Transverse colon (tissue), 4 donors: Measurements from ENCODE around the gene PPP6R3. TPM values are rescaled to one million over a fixed set of nuclear protein-coding genes. Genes with fewer than 3 reads are reported as not detected.

Experiments
- DNase-seq: peaks from one replicate; pipeline ENCODE4 v3.0.0-alpha.2; 2019
- H3K27ac ChIP-seq, 4 donors: fragments of 200-600 bp; sonication (generic); 2 replicates each; pipeline ENCODE4 v1.5.1; 2016 to 2018; ENCODE audit warnings: inconsistent platforms in 4 of 4
- H3K27me3 ChIP-seq: fragments of 200-600 bp; sonication (generic); 2 replicates; pipeline ENCODE4 v1.5.1; 2017; ENCODE audit warnings: inconsistent platforms
- H3K36me3 ChIP-seq, 4 donors: fragments of 200-600 bp; sonication (generic); 2 replicates each; pipeline ENCODE4 v1.5.1; 2017 to 2019; ENCODE audit warnings: inconsistent platforms in 4 of 4
- H3K4me1 ChIP-seq, 4 donors: fragments of 200-600 bp; sonication (generic); 2 replicates each; pipeline ENCODE4 v1.5.1; 2017 to 2020; ENCODE audit warnings: inconsistent platforms in 4 of 4
- H3K4me3 ChIP-seq, 4 donors: fragments of 200-600 bp; sonication (generic); 1 replicate in 1 of 4; 2 replicates in 3 of 4; pipeline versions ENCODE4 v1.5.1 to v1.6.1; 2017 to 2019; ENCODE audit warnings: inconsistent platforms in 4 of 4
- H3K9me3 ChIP-seq, 2 donors: fragments of 200-600 bp; sonication (generic); 2 replicates each; pipeline ENCODE4 v1.5.1; 2017 to 2019; ENCODE audit warnings: inconsistent platforms in 2 of 2
- EP300 ChIP-seq: sonication (generic); formaldehyde crosslinking; IDR thresholded peaks from one replicate; pipeline ENCODE4 v1.6.1; 2017; ENCODE audit warnings: antibody characterized with exemption, low read depth
- POLR2A ChIP-seq: fragments of 450-650 bp; IDR thresholded peaks from one replicate; pipeline ENCODE4 v1.6.1; 2016; ENCODE audit warnings: antibody characterized with exemption, mild to moderate bottlenecking, moderate library complexity
- POLR2AphosphoS5 ChIP-seq, 3 donors: sonication (generic); formaldehyde crosslinking; IDR thresholded peaks; one replicate each; pipeline ENCODE4 v1.6.1; 2016; ENCODE audit warnings: antibody characterized with exemption in 3 of 3
- WGBS, 2 donors: methylation state at CpG; one replicate each; pipeline ENCODE4 v1.1.5; 2018; ENCODE audit warnings: low coverage in 1 of 2; 5-methylcytosine and 5-hydroxymethylcytosine counted together
- in situ Hi-C, 4 donors: fragments of 200-750 bp; cut with MboI; loops; one replicate each; pipeline versions ENCODE4 v1.15.0 to v1.15.1; 2017; ENCODE audit warnings: low sequenced_read_pairs in 3 of 4, low pct_ligation_motif_present in 1 of 4, low pct_unique_long_range_greater_than_20kb in 1 of 4
- intact Hi-C: fragments of 100-400 bp; cut with DNase I; formaldehyde crosslinking; loops from one replicate; pipeline ENCODE4 v1.15.1; 2023; ENCODE audit warnings: low total_unique reads
- total RNA-seq, 4 donors: library from RNA; depleted of rRNA; stranded (reverse); fragments of >200 nt; gene quantifications; one replicate each; pipeline ENCODE4 v1.1.0, GENCODE V29; 2016
- TF ChIP-seq, protein P1 (sequence below), 5 experiments: fragments of 200-600 bp in 3 of 5; fragments of 450-650 bp in 2 of 5; sonication (generic) in 3 of 5; IDR thresholded peaks; 1 replicate in 2 of 5; 2 replicates in 3 of 5; pipeline ENCODE4 v1.5.1; 2016 to 2017; ENCODE audit warnings: antibody characterized with exemption in 5 of 5, inconsistent platforms in 3 of 5, mild to moderate bottlenecking in 2 of 5, moderate library complexity in 1 of 5

The PPP6R3 gene
- total RNA-seq, 4 donors from 2014 or later = 89.8 to 158 (median 117) TPM

DNA sequence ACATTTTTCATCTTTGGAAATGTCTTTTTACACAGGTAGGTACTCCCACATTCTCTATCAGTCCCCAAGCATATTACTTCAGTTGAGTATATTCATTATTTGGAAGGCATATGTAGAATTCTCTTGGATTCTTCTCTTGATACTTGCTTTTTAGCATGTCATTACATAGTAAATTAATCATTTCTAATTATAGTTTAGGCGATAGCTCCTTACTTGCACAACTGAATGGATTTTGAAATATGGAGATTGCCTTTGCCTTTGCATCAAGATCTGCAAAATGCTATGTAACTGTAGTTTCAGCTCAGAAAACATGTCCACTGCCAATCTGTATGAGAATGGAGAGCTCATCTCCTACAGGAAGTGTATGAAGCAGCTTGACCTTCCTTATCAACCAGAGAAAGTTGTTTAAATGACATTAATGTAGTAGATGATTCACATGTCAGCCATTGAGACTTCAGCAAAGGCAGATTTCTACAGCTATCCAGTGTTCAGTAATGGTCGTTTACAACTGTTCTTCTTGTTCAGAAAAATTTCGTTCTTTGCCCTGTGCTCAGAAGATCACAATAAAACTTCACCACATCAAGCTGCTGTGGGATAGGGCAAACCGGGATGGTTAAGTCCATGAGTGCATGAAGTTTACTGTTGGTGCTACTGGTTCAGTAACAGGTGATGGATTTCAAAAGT is 61.6 kb downstream of the PPP6R3 start:
- WGBS, 2 donors = 64 to 67% methylated on average over 1 to 4 of the region's 4 CpGs
- H3K4me3 ChIP-seq = no peak overlapping the region
- no peaks in the 10 kb centered on the region for H3K27me3 ChIP-seq
- H3K36me3 ChIP-seq = peaks cover 0 to 31% (median 7%) of the 10 kb centered on the region in 4 donors
- H3K9me3 ChIP-seq = no peaks in the 10 kb centered on the region
- peak overlapping the region; percentile 18 to 38 (median 30) for H3K27ac ChIP-seq
- in situ Hi-C loops = no loop called here
- no peak for TF ChIP-seq POLR2AphosphoS5 (IDR thresholded peaks at IDR 0.05)
- TF ChIP-seq, protein P1, sequence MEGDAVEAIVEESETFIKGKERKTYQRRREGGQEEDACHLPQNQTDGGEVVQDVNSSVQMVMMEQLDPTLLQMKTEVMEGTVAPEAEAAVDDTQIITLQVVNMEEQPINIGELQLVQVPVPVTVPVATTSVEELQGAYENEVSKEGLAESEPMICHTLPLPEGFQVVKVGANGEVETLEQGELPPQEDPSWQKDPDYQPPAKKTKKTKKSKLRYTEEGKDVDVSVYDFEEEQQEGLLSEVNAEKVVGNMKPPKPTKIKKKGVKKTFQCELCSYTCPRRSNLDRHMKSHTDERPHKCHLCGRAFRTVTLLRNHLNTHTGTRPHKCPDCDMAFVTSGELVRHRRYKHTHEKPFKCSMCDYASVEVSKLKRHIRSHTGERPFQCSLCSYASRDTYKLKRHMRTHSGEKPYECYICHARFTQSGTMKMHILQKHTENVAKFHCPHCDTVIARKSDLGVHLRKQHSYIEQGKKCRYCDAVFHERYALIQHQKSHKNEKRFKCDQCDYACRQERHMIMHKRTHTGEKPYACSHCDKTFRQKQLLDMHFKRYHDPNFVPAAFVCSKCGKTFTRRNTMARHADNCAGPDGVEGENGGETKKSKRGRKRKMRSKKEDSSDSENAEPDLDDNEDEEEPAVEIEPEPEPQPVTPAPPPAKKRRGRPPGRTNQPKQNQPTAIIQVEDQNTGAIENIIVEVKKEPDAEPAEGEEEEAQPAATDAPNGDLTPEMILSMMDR (IDR thresholded peaks at IDR 0.05) = no peak
- no peak for TF ChIP-seq POLR2A
- TF ChIP-seq EP300 = no peak
- H3K4me1 ChIP-seq = peaks cover 30 to 56% (median 42%) of the 10 kb centered on the region in 4 donors
- no peak for DNase-seq
- intact Hi-C loops = no loop called here

DNA sequence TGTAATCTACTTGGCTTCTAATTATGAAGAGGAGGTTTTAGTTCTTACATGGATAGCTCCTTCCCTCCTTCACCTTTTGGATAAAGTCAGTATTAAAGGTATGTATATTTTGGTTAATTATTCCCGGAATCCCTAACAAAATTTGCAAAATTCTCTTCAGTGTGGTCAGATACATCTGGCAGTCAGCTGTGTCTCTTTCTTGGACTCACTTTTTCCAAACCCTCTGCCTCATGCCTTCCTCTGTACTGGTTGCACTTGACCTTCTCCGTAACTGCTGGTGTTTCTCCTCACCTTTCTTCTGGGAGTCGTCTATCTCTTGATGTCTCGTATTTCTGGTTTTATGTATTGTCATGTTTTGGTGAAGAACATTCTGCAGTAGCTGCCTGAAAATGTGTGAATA is 62.5 kb downstream of the PPP6R3 start:
- Histone ChIP-seq H3K4me3 (no peak overlapping the region), H3K27ac (peak overlapping the region in 2 of 4 donors; percentile 31 to 38), H3K9me3 (no peaks in the 10 kb centered on the region), H3K4me1 (peaks cover 30 to 60% (median 45%) of the 10 kb centered on the region in 4 donors), H3K36me3 (peaks cover 0 to 40% (median 7%) of the 10 kb centered on the region in 4 donors), H3K27me3 (no peaks in the 10 kb centered on the region)
- in situ Hi-C loops = no loop called here
- 79 to 91% methylated on average over 4 of the region's 4 CpGs for WGBS, 2 donors
- intact Hi-C loops = no loop called here
- DNase-seq = no peak
- TF ChIP-seq, protein P1 (IDR thresholded peaks at IDR 0.05) = no peak
- no peak for TF ChIP-seq POLR2A
- no peak for TF ChIP-seq EP300

DNA sequence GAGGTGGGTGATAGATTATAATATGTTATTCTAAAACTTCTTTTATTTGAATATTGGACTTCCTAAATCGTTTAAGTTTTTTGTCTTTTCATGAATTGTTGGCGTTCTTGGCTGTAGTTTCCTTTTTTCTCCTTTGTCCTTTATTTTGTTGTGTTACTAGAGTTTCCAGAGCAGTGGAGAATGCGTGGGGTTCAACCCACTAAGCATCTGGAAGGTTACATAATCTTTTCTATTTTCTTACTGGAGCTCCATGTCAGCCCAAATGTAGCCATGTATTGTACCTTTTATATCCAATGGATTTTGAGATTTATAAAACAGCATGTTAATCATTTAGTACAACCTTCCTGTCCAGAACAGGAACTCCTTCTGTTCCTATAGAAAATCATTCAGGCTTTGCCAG is 63.2 kb downstream of the PPP6R3 start:
- in situ Hi-C loops (no loop called here), intact Hi-C loops (no loop called here)
- no peak for DNase-seq
- H3K4me3 ChIP-seq = no peak overlapping the region
- TF ChIP-seq, protein P1 (IDR thresholded peaks at IDR 0.05) = no peak
- no peak for TF ChIP-seq POLR2AphosphoS5 (IDR thresholded peaks at IDR 0.05)
- TF ChIP-seq POLR2A = no peak
- TF ChIP-seq EP300 = no peak
- peak overlapping the region; percentile 68 to 75 (median 69) for H3K27ac ChIP-seq
- H3K36me3 ChIP-seq = peaks cover 0 to 40% (median 7%) of the 10 kb centered on the region in 4 donors
- H3K4me1 ChIP-seq = peaks cover 34 to 65% (median 50%) of the 10 kb centered on the region in 4 donors
- H3K27me3 ChIP-seq = no peaks in the 10 kb centered on the region
- H3K9me3 ChIP-seq = no peaks in the 10 kb centered on the region
- 68 to 79% methylated on average over 3 of the region's 3 CpGs for WGBS, 2 donors

DNA sequence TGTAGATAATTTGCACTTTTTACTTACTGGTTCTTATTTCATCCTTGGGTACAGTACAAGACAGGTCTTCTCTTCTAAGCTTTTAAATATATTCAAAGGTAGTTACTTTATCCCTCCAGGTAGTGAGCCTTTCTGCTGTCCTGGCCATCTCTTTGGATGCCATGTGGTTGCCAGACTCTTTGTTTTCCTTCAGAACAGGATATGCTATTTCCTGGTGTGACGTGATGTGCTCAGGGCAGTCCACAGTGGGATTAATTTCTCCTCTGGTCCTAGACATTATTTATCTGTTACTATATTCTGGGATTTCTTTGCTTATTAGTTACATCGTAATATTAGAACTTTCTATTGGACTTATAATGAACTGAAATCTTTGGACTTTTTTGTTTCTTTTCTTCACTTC is 63.7 kb downstream of the PPP6R3 start:
- H3K36me3 ChIP-seq = peaks cover 0 to 40% (median 7%) of the 10 kb centered on the region in 4 donors
- no peaks in the 10 kb centered on the region for H3K27me3 ChIP-seq
- DNase-seq = no peak
- TF ChIP-seq EP300 = no peak
- no peak for TF ChIP-seq POLR2AphosphoS5 (IDR thresholded peaks at IDR 0.05)
- no peak for TF ChIP-seq POLR2A
- TF ChIP-seq, protein P1 (IDR thresholded peaks at IDR 0.05) = no peak
- H3K4me3 ChIP-seq = no peak overlapping the region
- H3K9me3 ChIP-seq = no peaks in the 10 kb centered on the region
- intact Hi-C loops = no loop called here
- H3K4me1 ChIP-seq = peaks cover 34 to 66% (median 53%) of the 10 kb centered on the region in 4 donors
- WGBS, 2 donors = 43 to 50% methylated on average over 2 of the region's 2 CpGs
- in situ Hi-C loops = no loop called here
- H3K27ac ChIP-seq = peak overlapping the region; percentile 68 to 75 (median 69)
